Panc1 (cell line): ENCODE data around the gene ZBTB7A. TPM values are rescaled to one million over a fixed set of nuclear protein-coding genes. Genes with fewer than 3 reads are reported as not detected.

ENCODE experiments used
- ATAC-seq: fragments of 200-7000 bp; cut with Tn5 transposase; 2 replicates; pipeline ENCODE4 v1.9.1; 2020; ENCODE audit warnings: mild to moderate bottlenecking, moderate library complexity
- BruUV-seq: library from RNA; stranded (reverse); fragments of 400-500 nt; replicated peaks from 2 replicates; lab custom pipeline; 2021; lab: Mats Ljungman, UMichigan
- CTCF ChIA-PET: fragments of 300-600 bp; sonication (Branson Sonifier 250); formaldehyde crosslinking; loops from one replicate; lab custom pipeline; 2022; ENCODE audit warnings: antibody characterized with exemption; lab: Charles Lee
- POLR2A ChIA-PET: fragments of 300-600 bp; sonication (Branson Sonifier 250); formaldehyde crosslinking; loops from one replicate; lab custom pipeline; 2022; ENCODE audit warnings: antibody characterized with exemption; lab: Charles Lee
- DNase-seq: peaks from one replicate; pipeline ENCODE4 v3.0.0-alpha.2; 2010; ENCODE audit warnings: low read depth, low spot score
- H3K27ac ChIP-seq: 2 replicates; pipeline ENCODE4 v1.5.1; 2011; ENCODE audit warnings: mild to moderate bottlenecking, low read length, inconsistent platforms
- H3K27me3 ChIP-seq: fragments of 200-500 bp; sonication (Bioruptor generic); 2 replicates; pipeline ENCODE4 v1.6.0; 2014; ENCODE audit warnings: low read length, inconsistent platforms; ENCODE audit not compliant: control insufficient read depth, insufficient read depth
- H3K36me3 ChIP-seq: fragments of 200-500 bp; sonication (Bioruptor generic); 2 replicates; pipeline ENCODE4 v1.5.1; 2014; ENCODE audit warnings: inconsistent platforms, mild to moderate bottlenecking, low read length, moderate library complexity; ENCODE audit not compliant: control insufficient read depth, insufficient read depth
- H3K4me1 ChIP-seq: 2 replicates; pipeline ENCODE4 v1.5.1; 2011; ENCODE audit warnings: inconsistent platforms, mild to moderate bottlenecking, low read length, moderate library complexity; ENCODE audit not compliant: control insufficient read depth, insufficient read depth
- H3K4me3 ChIP-seq, 2 experiments: 2 replicates each; pipeline ENCODE4 v1.5.1; 2011 to 2012; ENCODE audit warnings: low read depth in 2 of 2, low read length in 2 of 2, mild to moderate bottlenecking in 2 of 2, inconsistent platforms in 1 of 2, moderate library complexity in 1 of 2
- H3K9me3 ChIP-seq: fragments of 200-500 bp; sonication (Bioruptor generic); 2 replicates; pipeline ENCODE4 v1.5.1; 2014; ENCODE audit warnings: low read depth, mild to moderate bottlenecking, inconsistent platforms, low read length, moderate library complexity; ENCODE audit not compliant: control insufficient read depth, insufficient read depth
- CTCF ChIP-seq: fragments of 450-650 bp; IDR thresholded peaks from 2 replicates; pipeline ENCODE4 v1.5.1; 2017; ENCODE audit warnings: mild to moderate bottlenecking
- POLR2AphosphoS5 ChIP-seq: IDR thresholded peaks from 2 replicates; pipeline ENCODE4 v1.6.1; 2012; ENCODE audit warnings: mild to moderate bottlenecking, low read depth, low read length, moderate library complexity
- REST ChIP-seq, 2 experiments: IDR thresholded peaks; 2 replicates each; pipeline ENCODE4 v1.6.1; 2011 to 2012; ENCODE audit warnings: low read depth in 2 of 2, control low read depth in 1 of 2, low read length in 1 of 2, mild to moderate bottlenecking in 1 of 2, moderate library complexity in 1 of 2; ENCODE audit not compliant: insufficient read depth in 1 of 2
- SIN3A ChIP-seq: IDR thresholded peaks from 2 replicates; pipeline ENCODE4 v1.6.1; 2012; ENCODE audit warnings: low read depth, mild to moderate bottlenecking, low read length, moderate library complexity, borderline replicate concordance; ENCODE audit not compliant: insufficient read depth
- TCF7L2 ChIP-seq: IDR thresholded peaks from 2 replicates; pipeline ENCODE4 v1.6.1; 2011; ENCODE audit warnings: mild to moderate bottlenecking, low read depth, low read length, inconsistent platforms
- in situ Hi-C: cut with HindIII; loops from 2 replicates; pipeline ENCODE4 v1.10.0; 2016; ENCODE audit warnings: low sequenced_read_pairs, low pct_unique_long_range_greater_than_20kb
- intact Hi-C: fragments of 100-400 bp; cut with micrococcal nuclease; formaldehyde crosslinking; loops from one replicate; pipeline ENCODE4 v1.10.0; 2022; ENCODE audit not compliant: unreplicated experiment
- total RNA-seq: library from RNA; stranded (reverse); gene quantifications from one replicate; pipeline ENCODE4 v1.2.1, GENCODE V29; 2021; ENCODE audit not compliant: unreplicated experiment

The ZBTB7A gene
- total RNA-seq, 1 experiment from 2014 or later = 48.0 TPM

GRCh38 chr19:4090356-4091220, 23.9 kb upstream of the ZBTB7A start:
- Histone ChIP-seq H3K4me1 (no peaks in the 10 kb centered on the region), H3K9me3 (no peaks in the 10 kb centered on the region), H3K27ac (no peak overlapping the region), H3K27me3 (no peaks in the 10 kb centered on the region), H3K4me3 (no peak overlapping the region), H3K36me3 (no peaks in the 10 kb centered on the region)
- ATAC-seq (no peak), DNase-seq (no peak)
- in situ Hi-C loops (no loop called here), intact Hi-C loops (no loop called here)
- TF ChIP-seq POLR2AphosphoS5 = no peak
- no peak for TF ChIP-seq TCF7L2
- no peak for TF ChIP-seq CTCF
- TF ChIP-seq REST (IDR thresholded peaks at IDR 0.05; ENCODE audit: insufficient read depth in 1 of 2, low read depth in 2 of 2, low read length in 1 of 2) = no peak
- TF ChIP-seq SIN3A = no peak
- no TSS peak for BruUV-seq
- CTCF ChIA-PET = no interaction called here
- POLR2A ChIA-PET = no interaction called here

GRCh38 chr19:4089946-4090345, 23.2 kb upstream of the ZBTB7A start:
- Histone ChIP-seq H3K9me3 (no peaks in the 10 kb centered on the region), H3K27me3 (no peaks in the 10 kb centered on the region), H3K4me1 (no peaks in the 10 kb centered on the region), H3K4me3 (no peak overlapping the region), H3K27ac (no peak overlapping the region), H3K36me3 (no peaks in the 10 kb centered on the region)
- no peak for TF ChIP-seq SIN3A
- no peak for TF ChIP-seq POLR2AphosphoS5
- no peak for TF ChIP-seq REST (IDR thresholded peaks at IDR 0.05; ENCODE audit: insufficient read depth in 1 of 2, low read depth in 2 of 2, low read length in 1 of 2)
- no peak for TF ChIP-seq TCF7L2
- no peak for TF ChIP-seq CTCF
- ChIA-PET CTCF (no interaction called here), POLR2A (no interaction called here)
- ATAC-seq = no peak
- in situ Hi-C loops (no loop called here), intact Hi-C loops (no loop called here)
- no TSS peak for BruUV-seq
- no peak for DNase-seq
